Ectodermal cell (in vitro differentiated cells): Measurements from ENCODE around the gene ATIC.

Experiments
- H3K27ac ChIP-seq: 2 replicates; pipeline ENCODE4 v1.7.0; 2013; ENCODE audit warnings: mild to moderate bottlenecking, low read depth, low read length; ENCODE audit not compliant: insufficient read depth, poor library complexity, severe bottlenecking
- H3K27me3 ChIP-seq: 2 replicates; pipeline ENCODE4 v1.7.0; 2013; ENCODE audit warnings: mild to moderate bottlenecking, low read length; ENCODE audit not compliant: insufficient read depth, control insufficient read depth, poor library complexity, severe bottlenecking
- H3K36me3 ChIP-seq: one replicate; pipeline ENCODE4 v1.7.0; 2013; ENCODE audit warnings: low read length; ENCODE audit not compliant: control insufficient read depth, insufficient read depth
- H3K4me1 ChIP-seq: one replicate; pipeline ENCODE4 v1.7.0; 2013; ENCODE audit warnings: low read length; ENCODE audit not compliant: control insufficient read depth, insufficient read depth
- H3K4me3 ChIP-seq: 2 replicates; pipeline ENCODE4 v1.7.0; 2013; ENCODE audit warnings: low read depth, low read length, control low read depth; ENCODE audit not compliant: insufficient read depth
- H3K9me3 ChIP-seq: 2 replicates; pipeline ENCODE4 v1.7.0; 2013; ENCODE audit warnings: mild to moderate bottlenecking, low read length, moderate library complexity; ENCODE audit not compliant: control insufficient read depth
- WGBS, 2 experiments: methylation state at CpG; one replicate each; pipeline ENCODE4 v1.1.7; 2013; ENCODE audit warnings: missing lambda C conversion rate in 2 of 2; 5-methylcytosine and 5-hydroxymethylcytosine counted together

The ATIC gene

DNA sequence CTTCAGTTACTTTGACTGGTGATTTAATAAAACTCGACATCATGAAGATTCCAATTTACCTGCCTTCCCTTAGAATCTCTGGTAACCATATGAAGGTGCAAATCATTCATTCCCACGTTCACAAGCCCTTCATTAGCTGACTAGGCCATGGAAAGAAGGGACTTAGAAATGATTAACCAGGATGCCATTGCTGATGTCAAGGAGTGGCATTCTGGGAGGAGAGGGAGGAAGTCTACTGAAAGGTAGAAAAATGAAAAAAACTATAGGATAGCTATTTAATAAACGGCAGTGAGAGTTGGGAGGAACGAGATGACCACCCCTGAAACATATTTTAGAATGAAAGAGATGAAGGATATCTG, 1.4 kb downstream of the ATIC start:
- no peaks in the 10 kb centered on the region for H3K27me3 ChIP-seq
- H3K9me3 ChIP-seq: no peaks in the 10 kb centered on the region
- peaks cover 7% of the 10 kb centered on the region for H3K4me1 ChIP-seq
- H3K27ac ChIP-seq: no peak overlapping the region
- 93 to 95% methylated on average over 4 of the region's 4 CpGs for WGBS, 2 experiments
- peak overlapping the region; percentile 52 for H3K4me3 ChIP-seq
- peaks cover 15% of the 10 kb centered on the region for H3K36me3 ChIP-seq

- Histone ChIP-seq H3K4me1 (peaks cover 7% of the 10 kb centered on the region), H3K4me3 (no peak overlapping the region), H3K36me3 (peaks cover 28% of the 10 kb centered on the region), H3K9me3 (no peaks in the 10 kb centered on the region), H3K27ac (no peak overlapping the region), H3K27me3 (no peaks in the 10 kb centered on the region)
- WGBS, 2 experiments: 97 to 100% methylated on average over 1 of the region's 1 CpG
Measured at GRCh38 chr2:215314896-215315295, 3.0 kb downstream of the ATIC start.

GRCh38 chr2:215315301-215315700, 3.4 kb downstream of the ATIC start:
- Histone ChIP-seq H3K36me3 (peaks cover 32% of the 10 kb centered on the region), H3K27ac (no peak overlapping the region), H3K4me1 (peaks cover 7% of the 10 kb centered on the region), H3K4me3 (no peak overlapping the region), H3K27me3 (no peaks in the 10 kb centered on the region), H3K9me3 (no peaks in the 10 kb centered on the region)
- 93 to 95% methylated on average over 2 of the region's 2 CpGs for WGBS, 2 experiments

DNA sequence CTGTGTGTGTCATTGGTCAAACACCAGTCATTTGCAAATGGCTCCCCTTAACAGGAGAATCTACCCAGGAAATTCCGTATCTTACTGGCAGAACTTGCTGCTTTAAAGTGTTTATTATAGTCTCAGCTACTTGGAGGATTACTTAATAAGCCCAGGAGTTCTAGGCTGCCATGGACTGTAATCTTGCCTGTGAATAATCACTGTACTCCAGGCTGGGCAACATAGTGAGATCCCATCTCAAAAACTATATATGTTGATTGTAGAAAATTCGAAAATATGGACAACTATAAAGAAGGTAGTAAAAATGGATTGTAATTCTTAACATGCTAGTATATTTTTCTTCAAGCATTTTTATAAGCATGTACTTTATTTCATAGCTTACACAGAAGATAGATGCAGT, 4.5 kb downstream of the ATIC start:
- no peaks in the 10 kb centered on the region for H3K9me3 ChIP-seq
- H3K27ac ChIP-seq: no peak overlapping the region
- peaks cover 7% of the 10 kb centered on the region for H3K4me1 ChIP-seq
- H3K36me3 ChIP-seq: peaks cover 42% of the 10 kb centered on the region
- 84 to 92% methylated on average over 1 of the region's 2 CpGs for WGBS, 2 experiments
- no peaks in the 10 kb centered on the region for H3K27me3 ChIP-seq
- no peak overlapping the region for H3K4me3 ChIP-seq

DNA sequence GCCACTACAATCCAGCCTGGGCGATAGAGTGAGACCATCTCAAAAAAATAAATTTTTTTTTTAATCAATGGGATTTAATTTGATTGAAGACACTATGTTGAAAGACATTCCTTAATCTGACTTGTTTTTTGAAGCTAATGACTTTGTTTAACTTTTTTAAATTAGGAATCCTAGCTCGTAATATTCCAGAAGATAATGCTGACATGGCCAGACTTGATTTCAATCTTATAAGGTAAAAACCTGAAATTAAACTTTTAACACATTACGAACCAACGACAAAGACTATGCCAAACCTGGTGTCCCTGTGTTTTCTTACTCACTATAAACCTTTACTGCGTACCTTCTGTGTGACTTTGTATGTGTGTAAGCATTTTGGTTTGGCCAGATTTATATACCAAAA, 7.6 kb downstream of the ATIC start:
- Histone ChIP-seq H3K36me3 (peaks cover 46% of the 10 kb centered on the region), H3K4me1 (no peaks in the 10 kb centered on the region)
- WGBS, 2 experiments: 93 to 96% methylated on average over 3 to 4 of the region's 5 CpGs

GRCh38 chr2:215320102-215320501, 8.2 kb downstream of the ATIC start:
- H3K27ac ChIP-seq: no peak overlapping the region
- 80 to 98% methylated on average over 3 of the region's 3 CpGs for WGBS, 2 experiments
- H3K4me1 ChIP-seq: no peaks in the 10 kb centered on the region
- no peaks in the 10 kb centered on the region for H3K27me3 ChIP-seq
- H3K36me3 ChIP-seq: peaks cover 46% of the 10 kb centered on the region
- no peak overlapping the region for H3K4me3 ChIP-seq
- no peaks in the 10 kb centered on the region for H3K9me3 ChIP-seq

More for the DNA sequence above, 7.6 kb downstream of the ATIC start:
- H3K27me3 ChIP-seq: no peaks in the 10 kb centered on the region
- H3K27ac ChIP-seq: no peak overlapping the region
- H3K9me3 ChIP-seq: no peaks in the 10 kb centered on the region
- H3K4me3 ChIP-seq: no peak overlapping the region

GRCh38 chr2:215320679-215321078, 8.8 kb downstream of the ATIC start:
- no peak overlapping the region for H3K27ac ChIP-seq
- H3K4me1 ChIP-seq: no peaks in the 10 kb centered on the region
- no peak overlapping the region for H3K4me3 ChIP-seq
- no peaks in the 10 kb centered on the region for H3K27me3 ChIP-seq
- peaks cover 44% of the 10 kb centered on the region for H3K36me3 ChIP-seq
- 95 to 97% methylated on average over 7 of the region's 7 CpGs for WGBS, 2 experiments
- no peaks in the 10 kb centered on the region for H3K9me3 ChIP-seq

DNA sequence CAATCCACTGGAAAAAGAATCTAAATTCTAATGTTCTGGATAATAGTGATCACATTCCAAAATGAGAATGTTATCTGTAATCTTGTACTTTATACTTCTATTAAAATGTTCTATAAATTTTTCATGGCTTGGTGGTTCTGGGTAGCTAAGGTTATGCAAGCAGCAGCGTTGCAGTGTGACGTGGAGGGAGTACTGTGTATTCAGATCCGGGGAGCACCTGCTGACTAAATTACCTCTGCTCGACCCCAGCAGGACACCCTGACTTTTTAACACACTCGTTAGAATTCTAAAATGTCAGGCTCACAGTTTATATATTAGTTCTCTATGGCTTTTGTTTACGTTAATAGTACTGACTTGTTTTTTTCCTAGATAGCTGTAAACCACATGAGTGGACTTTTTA, 13.0 kb downstream of the ATIC start:
- Histone ChIP-seq H3K4me3 (no peak overlapping the region), H3K9me3 (no peaks in the 10 kb centered on the region), H3K27ac (no peak overlapping the region), H3K4me1 (no peaks in the 10 kb centered on the region), H3K36me3 (peaks cover 46% of the 10 kb centered on the region), H3K27me3 (no peaks in the 10 kb centered on the region)
- WGBS, 2 experiments: 89 to 95% methylated on average over 6 of the region's 6 CpGs

GRCh38 chr2:215328066-215328465, 16.2 kb downstream of the ATIC start:
- Histone ChIP-seq H3K36me3 (peaks cover 39% of the 10 kb centered on the region), H3K27ac (no peak overlapping the region), H3K4me3 (no peak overlapping the region), H3K9me3 (no peaks in the 10 kb centered on the region), H3K4me1 (no peaks in the 10 kb centered on the region), H3K27me3 (no peaks in the 10 kb centered on the region)
- WGBS, 2 experiments: 90 to 94% methylated on average over 5 of the region's 5 CpGs

DNA sequence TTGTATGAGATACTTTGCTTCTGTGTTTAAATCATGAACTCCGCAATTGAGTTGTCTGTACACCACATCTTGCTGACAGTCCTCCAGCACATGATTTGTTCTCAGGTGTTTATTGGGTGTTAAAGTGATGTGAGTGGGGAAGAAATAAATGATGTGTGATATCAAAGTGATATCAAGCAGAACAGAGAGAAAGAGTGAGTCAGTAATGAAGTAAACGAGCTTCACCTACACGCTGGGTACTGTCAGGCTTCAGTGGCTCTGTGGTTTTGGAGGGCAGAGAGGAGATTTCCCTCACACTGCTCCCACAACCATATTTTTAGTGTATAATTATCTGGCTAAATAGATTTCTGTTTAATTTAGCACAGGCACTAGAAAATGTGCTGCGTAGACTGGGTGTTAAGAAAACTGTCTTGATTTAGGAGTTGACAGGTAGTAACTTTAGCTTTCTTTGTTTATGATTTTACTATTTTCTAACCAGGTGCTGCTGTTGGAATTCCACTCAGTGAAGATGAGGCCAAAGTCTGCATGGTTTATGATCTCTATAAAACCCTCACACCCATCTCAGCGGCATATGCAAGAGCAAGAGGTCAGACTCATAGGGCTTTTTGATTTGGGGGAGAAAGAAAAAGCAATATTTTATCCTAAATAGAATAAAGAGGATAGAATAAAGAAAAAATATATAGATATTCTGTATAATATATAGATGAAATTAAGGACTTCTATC, 21.2 kb downstream of the ATIC start:
- Histone ChIP-seq H3K27me3 (no peaks in the 10 kb centered on the region), H3K36me3 (peaks cover 41% of the 10 kb centered on the region), H3K9me3 (no peaks in the 10 kb centered on the region), H3K4me3 (no peak overlapping the region), H3K4me1 (no peaks in the 10 kb centered on the region), H3K27ac (no peak overlapping the region)
- WGBS, 2 experiments: 91 to 95% methylated on average over 4 to 5 of the region's 5 CpGs
